Suppressor macrophage treated with lipopolysaccharide for 1 hour (primary cell): ENCODE results near the gene LTA4H.
A peak's percentile ranks its signal among the peaks of the same experiment; 100 is the strongest.
"Not testable (repeated sequence)": the region's sequence is repeated elsewhere in the genome, so short reads cannot be mapped to it uniquely, and the experiment has no call there.

Experiments used
- DNase-seq, 3 donors: peaks; one replicate each; pipeline ENCODE4 v3.0.0-alpha.2; 2020 to 2022

The LTA4H gene

DNA sequence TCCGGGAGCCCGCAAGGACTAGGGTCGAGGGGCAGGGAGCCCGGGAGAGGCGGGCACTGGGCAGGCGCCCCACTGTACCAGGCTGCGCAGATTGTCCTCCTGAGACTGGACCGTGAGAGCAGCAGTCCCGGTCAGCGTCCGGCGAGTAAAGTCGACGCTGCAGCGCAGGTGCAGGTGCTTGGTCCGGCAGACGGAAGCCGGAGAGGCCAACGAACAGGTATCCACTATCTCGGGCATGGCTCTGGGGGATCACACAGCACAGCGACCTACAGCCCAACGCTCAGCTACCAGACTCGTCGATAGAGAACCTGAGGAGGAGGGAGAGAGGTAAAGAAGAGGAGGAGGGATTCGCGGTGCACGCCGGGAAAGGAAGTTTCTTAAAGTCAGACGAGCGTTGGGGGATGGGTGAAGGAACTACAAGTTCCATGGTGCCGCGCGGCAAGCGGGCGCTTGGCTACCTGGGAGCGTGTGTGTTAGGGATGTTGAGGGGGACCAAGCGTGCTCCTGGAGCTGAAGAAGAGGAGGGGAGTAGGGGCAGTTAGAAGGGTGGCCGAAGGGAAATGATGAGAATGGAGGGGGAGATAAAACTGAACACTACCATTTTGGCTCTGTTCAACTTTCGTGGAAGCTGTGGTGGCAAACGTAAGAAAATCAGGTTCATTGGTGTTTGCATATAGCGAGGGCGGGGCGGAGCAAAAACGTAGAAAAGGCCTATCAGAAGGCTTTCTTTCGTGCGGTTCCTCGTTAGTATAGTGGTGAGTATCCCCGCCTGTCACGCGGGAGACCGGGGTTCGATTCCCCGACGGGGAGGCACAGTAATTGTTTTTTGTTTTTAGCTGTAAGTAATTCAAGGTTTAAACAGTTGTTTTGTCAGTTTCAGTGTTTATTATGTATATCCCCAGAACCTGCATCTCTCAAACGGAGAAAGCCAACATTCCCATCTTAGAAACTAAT is at the start of gene LTA4H:
LTA4H (minus strand) TSS at position 305 of the 954 bp plus-strand sequence; CDS start at position 237, 68 bp downstream.
- peak; percentile 97 to 99 (median 98) for DNase-seq

DNA sequence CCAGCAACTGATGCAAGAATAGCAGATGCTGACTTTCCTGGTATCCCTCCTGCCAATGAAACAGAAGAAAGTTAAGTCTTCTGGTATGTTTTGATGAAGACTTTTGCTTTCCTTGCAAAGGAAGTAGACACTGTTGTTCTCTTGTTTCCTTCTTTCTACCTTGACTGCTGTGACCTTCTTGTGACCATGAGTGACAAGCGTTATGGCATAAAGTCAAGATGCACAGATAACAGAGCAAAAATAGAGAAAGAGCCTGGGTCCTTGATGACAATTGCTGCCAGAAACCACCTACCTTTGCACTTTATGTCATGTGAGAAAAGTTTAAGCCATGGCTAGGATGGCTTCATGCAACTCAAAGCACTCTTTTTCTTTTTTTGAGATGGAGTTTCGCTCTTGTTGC is 49.2 kb upstream of the LTA4H start:
- no peak for DNase-seq

GRCh38 chr12:96083020-96083719 is 47.8 kb upstream of the LTA4H start:
- no peak for DNase-seq

DNA sequence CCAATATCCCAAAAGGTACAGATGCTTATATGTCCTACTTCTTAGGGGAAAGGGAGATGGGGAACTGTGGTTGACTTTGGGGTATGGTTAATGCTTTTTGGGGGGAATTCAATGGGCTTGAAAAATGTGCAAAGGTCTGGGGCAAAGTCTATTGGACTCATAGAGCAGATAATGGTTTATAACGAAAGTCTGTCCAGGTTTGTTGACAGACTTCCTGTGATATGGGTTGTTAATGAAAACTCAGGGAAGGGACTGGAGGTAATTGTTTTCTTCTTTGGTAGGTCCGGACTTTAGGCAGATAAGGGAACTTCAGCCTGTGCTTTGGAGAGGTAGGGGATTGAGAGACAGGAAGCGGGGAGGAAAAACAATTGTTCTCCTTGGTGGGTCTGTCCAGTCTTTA is 46.2 kb upstream of the LTA4H start:
- DNase-seq: no peak

DNA sequence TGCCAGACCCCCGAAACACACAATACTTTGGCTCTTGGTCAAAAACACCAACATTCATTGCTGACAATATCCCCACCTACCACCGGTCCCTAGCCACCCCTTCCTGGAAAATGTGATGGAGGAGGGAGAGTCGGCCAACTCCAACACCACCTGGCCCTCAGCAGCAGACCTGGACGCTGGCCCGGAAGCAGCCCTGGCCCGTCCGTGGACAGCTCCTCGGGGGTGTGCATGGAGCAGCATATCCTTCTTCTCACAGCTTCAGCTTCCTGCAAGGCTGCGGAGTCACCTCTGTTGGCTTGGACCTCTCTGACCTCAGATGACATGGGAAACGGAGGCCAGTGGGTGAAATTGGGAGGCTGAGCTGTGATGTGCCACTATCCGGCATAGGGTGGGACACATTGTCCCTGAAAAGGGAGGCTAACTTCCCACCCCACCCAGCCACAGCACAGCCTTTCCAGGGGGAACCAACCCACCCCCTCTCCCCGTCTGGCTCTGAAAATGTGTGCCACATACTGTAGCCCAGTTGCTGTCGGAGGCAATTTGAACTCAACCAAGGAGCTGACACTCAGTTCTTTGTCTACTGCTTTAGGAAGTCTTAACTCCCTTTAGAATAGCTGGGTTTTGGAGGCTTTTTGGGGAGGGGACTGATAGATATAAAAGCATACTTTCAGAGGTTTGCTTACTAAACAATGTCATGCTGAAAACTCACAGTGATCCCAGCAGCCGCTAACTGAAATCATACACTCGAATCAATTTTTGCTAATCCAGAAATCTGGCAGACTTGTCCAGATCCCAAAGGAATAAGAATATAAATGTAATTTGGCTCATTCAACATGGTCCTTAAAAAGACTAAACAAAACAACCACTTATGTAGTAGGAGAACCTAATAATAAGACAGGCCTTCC is 43.1 kb upstream of the LTA4H start:
- no peak for DNase-seq

DNA sequence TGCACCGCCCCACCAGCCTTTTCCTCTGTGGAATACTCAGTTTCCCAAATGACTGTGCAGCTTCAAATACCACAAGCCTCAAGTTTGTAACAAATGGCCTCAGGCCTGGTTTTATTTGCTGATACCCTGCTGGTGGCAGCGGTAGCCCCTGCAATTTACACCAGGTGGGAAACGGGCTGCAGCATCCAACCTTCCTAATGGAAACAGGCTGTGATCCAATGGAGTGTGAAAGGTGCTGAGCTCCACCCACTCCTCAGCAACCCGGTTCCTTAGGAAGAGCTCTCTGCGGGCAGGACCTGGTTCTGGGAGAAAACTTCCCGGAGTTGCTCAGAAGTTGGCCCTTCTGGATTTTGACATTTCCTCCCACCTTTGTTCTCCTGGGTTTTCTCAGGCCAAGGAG is 41.7 kb upstream of the LTA4H start:
- no peak for DNase-seq

GRCh38 chr12:96075560-96075959 is 40.2 kb upstream of the LTA4H start:
- DNase-seq: no peak

GRCh38 chr12:96073346-96074330 is 38.3 kb upstream of the LTA4H start:
- peak; percentile 17 to 54 (median 26) for DNase-seq

- DNase-seq: peak in 2 of 3 donors; percentile 20 to 23
These were observed 35.4 kb upstream of the LTA4H start for GRCh38 chr12:96070670-96071279.

- no peak for DNase-seq
These were observed 34.3 kb upstream of the LTA4H start for GRCh38 chr12:96069511-96070231.

DNA sequence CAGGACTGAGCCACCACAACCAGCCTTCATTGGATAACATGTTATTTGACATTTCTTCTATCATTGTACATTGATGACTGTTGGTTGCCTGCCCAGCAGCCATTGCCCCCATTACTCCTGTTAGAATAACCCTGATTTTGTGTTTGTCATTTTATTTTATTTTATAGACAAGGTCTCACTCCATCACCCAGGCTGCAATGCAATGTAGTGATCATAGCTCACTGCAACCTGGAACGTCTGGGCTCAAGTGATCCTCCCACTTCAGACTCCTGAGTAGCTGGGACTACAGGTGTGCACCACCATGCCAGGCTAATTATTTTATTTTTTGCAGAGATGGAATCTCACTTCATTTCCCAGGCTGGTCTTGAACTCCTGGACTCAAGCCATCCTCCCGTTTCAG is 33.2 kb upstream of the LTA4H start:
- DNase-seq: no peak

DNA sequence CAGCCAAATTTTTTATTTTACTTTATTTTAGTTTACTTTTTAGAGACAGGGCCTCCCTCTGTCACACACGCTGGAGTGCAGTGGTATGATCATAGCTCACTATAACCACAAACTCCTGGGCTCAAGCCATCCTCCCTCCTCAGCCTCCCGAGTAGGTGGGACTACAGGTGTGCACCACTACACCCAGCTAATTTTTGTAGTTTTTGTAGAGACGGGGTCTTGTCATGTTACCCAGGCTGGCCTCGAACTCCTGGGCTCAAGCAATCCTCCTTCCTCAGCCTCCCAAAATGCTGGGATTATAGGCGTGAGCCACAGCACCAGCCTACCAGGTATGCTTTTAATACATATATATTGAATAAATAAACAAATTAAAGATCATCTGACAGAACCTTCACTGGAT is 32.7 kb upstream of the LTA4H start:
- DNase-seq: no peak

GRCh38 chr12:96065776-96066175 is 30.4 kb upstream of the LTA4H start:
- not testable (repeated sequence) for DNase-seq

GRCh38 chr12:96064966-96065365 is 29.6 kb upstream of the LTA4H start:
- DNase-seq: no peak

DNA sequence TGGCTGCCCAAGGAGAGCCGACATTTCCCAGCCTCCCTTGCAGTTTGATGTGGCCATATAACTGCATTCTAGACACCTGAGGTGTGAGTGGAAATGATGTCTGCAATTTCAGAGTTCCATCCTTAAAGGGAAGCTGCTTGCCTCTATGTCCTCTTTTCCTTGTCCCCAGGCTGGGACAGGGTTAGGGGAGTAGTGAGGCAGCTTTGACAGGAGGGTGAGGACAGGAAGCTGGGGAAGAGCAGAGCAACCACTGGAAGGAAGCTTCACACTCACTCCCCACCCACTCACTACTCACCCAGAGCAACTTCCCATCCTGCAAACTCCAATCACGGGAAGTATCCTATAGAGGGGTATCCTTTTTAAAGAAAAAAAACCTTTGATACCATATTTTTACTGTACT is 28.9 kb upstream of the LTA4H start:
- peak; percentile 73 to 75 (median 74) for DNase-seq

- peak in 2 of 3 donors; percentile 17 to 31 for DNase-seq
These were observed 27.7 kb upstream of the LTA4H start for GRCh38 chr12:96063046-96063445.

DNA sequence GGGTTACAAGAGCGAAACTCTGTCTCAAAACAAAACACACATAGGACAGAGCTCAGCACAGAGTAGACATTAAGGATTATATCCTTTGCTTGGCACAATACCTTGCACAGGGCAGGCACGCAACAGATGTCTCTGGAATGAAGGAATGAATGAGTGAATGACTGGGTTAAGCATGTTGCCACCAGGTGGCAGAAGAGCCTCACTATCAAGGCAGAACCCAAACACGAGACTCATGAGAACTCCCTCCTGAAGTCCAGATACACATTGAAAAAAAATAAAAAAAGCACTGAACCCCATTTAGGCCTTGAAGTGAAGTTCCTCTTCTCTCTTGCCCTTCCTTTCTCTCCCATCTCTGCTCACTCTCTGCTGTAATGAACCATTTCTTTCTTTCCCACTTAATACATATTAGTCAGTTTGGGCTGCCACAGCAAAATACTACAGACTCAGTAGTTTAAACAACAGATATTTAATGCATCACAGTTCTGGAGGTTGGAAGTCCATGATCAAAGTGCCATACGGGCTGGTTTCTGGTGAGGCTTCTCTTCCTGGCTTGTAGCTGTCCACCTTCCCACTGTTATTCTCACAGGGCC is 26.6 kb upstream of the LTA4H start:
- peak; percentile 87 to 91 (median 90) for DNase-seq

DNA sequence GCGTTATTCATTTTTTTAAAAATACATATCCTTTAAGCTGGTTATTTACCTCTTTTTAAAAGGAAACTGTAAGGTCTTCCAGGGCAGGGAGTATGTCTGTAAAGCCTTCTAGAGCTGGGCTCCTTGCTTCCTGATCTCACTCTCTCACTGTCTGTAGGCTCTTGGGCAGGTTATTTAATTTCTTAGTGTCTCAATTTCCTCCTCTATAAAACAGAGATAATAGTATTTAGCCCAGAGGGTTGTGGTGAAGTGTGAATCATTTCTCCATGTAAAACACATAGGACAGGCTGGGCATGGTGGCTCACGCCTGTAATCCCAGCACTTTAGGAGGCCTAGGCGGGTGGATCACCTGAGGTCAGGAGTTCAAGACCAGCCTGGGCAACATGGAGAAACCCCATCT is 25.9 kb upstream of the LTA4H start:
- no peak for DNase-seq

GRCh38 chr12:96060041-96060440 is 24.7 kb upstream of the LTA4H start:
- DNase-seq: no peak

DNA sequence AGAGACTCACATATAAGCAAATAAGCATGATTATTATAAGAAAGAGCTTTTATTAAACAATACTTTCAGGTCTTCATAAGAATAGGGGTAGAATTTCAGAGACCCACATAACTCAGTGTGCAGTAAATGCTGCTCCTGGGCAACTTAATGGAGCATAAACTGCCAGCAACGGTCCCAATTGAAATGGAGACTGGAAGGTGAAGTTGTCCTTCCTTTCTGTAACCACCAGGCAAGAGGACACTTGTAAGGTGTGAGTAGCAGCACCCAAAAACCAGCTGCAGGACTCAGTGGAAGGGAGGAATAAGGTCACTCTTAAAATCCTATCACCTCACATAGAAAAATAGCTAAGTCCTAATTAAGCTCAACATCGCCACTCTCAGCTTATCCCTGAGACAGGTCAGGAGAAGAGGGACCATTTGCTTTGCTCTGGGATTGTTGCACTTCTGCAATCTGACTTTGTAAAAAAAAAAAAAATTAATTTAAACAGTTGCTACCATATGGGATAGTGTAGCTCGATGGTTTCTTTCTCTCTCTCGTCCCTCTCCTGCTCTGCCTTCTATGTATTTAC is 22.7 kb upstream of the LTA4H start:
- DNase-seq: no peak
